ENCODE measurements around the gene DZIP1L. TPM values are rescaled to one million over a fixed set of nuclear protein-coding genes. Genes with fewer than 3 reads are reported as not detected.

The DZIP1L gene
- polyA plus RNA-seq, 6 donors from 2014 or later = not detected

- H3K27me3 Mint-ChIP-seq = peaks cover 21 to 27% (median 22%) of the 10 kb centered on the region in 3 donors
- no peaks in the 10 kb centered on the region for H3K9me3 Mint-ChIP-seq
These were observed 82.2 kb downstream of the DZIP1L start for GRCh38 chr3:138033202-138033691.

GRCh38 chr3:138032567-138032966 lies 82.8 kb downstream of the DZIP1L start:
- peaks cover 0 to 2% (median 0%) of the 10 kb centered on the region in 3 donors for H3K4me1 Mint-ChIP-seq
- no peak overlapping the region for H3K27ac Mint-ChIP-seq
- H3K9me3 Mint-ChIP-seq = no peaks in the 10 kb centered on the region
- no peak overlapping the region for H3K4me3 Mint-ChIP-seq
- DNase-seq (no peak), ATAC-seq (ENCODE audit: low read depth in 2 of 2) (no peak)
- peaks cover 16 to 21% (median 21%) of the 10 kb centered on the region in 3 donors for H3K27me3 Mint-ChIP-seq
- no peaks in the 10 kb centered on the region for H3K36me3 Mint-ChIP-seq

More at GRCh38 chr3:138033202-138033691, 82.2 kb downstream of the DZIP1L start:
- Mint-ChIP-seq H3K4me3 (no peak overlapping the region), H3K36me3 (no peaks in the 10 kb centered on the region), H3K4me1 (peaks cover 0 to 2% (median 0%) of the 10 kb centered on the region in 3 donors), H3K27ac (no peak overlapping the region)
- ATAC-seq (ENCODE audit: low read depth in 2 of 2) (no peak), DNase-seq (no peak)

- Mint-ChIP-seq H3K27ac (no peak overlapping the region), H3K9me3 (no peaks in the 10 kb centered on the region), H3K27me3 (peaks cover 21 to 25% (median 22%) of the 10 kb centered on the region in 3 donors), H3K4me1 (no peaks in the 10 kb centered on the region), H3K36me3 (no peaks in the 10 kb centered on the region), H3K4me3 (no peak overlapping the region)
- no peak for ATAC-seq (ENCODE audit: low read depth in 2 of 2)
- DNase-seq = no peak
These were observed 83.9 kb downstream of the DZIP1L start for GRCh38 chr3:138031536-138031935.

GRCh38 chr3:138030734-138031280 lies 84.6 kb downstream of the DZIP1L start:
- ATAC-seq (ENCODE audit: low read depth in 2 of 2) (no peak), DNase-seq (no peak)
- H3K27me3 Mint-ChIP-seq = peaks cover 21 to 30% (median 29%) of the 10 kb centered on the region in 3 donors
- H3K4me3 Mint-ChIP-seq = no peak overlapping the region
- no peaks in the 10 kb centered on the region for H3K4me1 Mint-ChIP-seq
- H3K36me3 Mint-ChIP-seq = no peaks in the 10 kb centered on the region
- no peak overlapping the region for H3K27ac Mint-ChIP-seq
- H3K9me3 Mint-ChIP-seq = no peaks in the 10 kb centered on the region

- no peaks in the 10 kb centered on the region for H3K4me1 Mint-ChIP-seq
- no peak for DNase-seq
- ATAC-seq (ENCODE audit: low read depth in 2 of 2) = no peak
- no peak overlapping the region for H3K4me3 Mint-ChIP-seq
- H3K27ac Mint-ChIP-seq = no peak overlapping the region
- peaks cover 5 to 25% (median 17%) of the 10 kb centered on the region in 3 donors for H3K27me3 Mint-ChIP-seq
- no peaks in the 10 kb centered on the region for H3K9me3 Mint-ChIP-seq
- H3K36me3 Mint-ChIP-seq = no peaks in the 10 kb centered on the region
These were observed 87.6 kb downstream of the DZIP1L start for GRCh38 chr3:138027821-138028220.

GRCh38 chr3:138025553-138025952 lies 89.9 kb downstream of the DZIP1L start:
- Mint-ChIP-seq H3K9me3 (no peaks in the 10 kb centered on the region), H3K36me3 (no peaks in the 10 kb centered on the region), H3K27ac (no peak overlapping the region), H3K4me1 (no peaks in the 10 kb centered on the region), H3K4me3 (no peak overlapping the region), H3K27me3 (peaks cover 0 to 17% (median 15%) of the 10 kb centered on the region in 3 donors)
- DNase-seq (no peak), ATAC-seq (ENCODE audit: low read depth in 2 of 2) (no peak)

GRCh38 chr3:138023754-138024153 lies 91.7 kb downstream of the DZIP1L start:
- no peaks in the 10 kb centered on the region for H3K9me3 Mint-ChIP-seq
- H3K36me3 Mint-ChIP-seq = no peaks in the 10 kb centered on the region
- H3K4me3 Mint-ChIP-seq = no peak overlapping the region
- ATAC-seq (ENCODE audit: low read depth in 2 of 2) (no peak), DNase-seq (no peak)
- no peak overlapping the region for H3K27ac Mint-ChIP-seq
- peaks cover 0 to 17% (median 15%) of the 10 kb centered on the region in 3 donors for H3K27me3 Mint-ChIP-seq
- no peaks in the 10 kb centered on the region for H3K4me1 Mint-ChIP-seq

GRCh38 chr3:138019281-138020069 lies 95.9 kb downstream of the DZIP1L start:
- no peak for ATAC-seq (ENCODE audit: low read depth in 2 of 2)
- Mint-ChIP-seq H3K4me1 (no peaks in the 10 kb centered on the region), H3K27ac (peak overlapping the region in 1 of 6 donors; percentile 63), H3K36me3 (no peaks in the 10 kb centered on the region), H3K27me3 (no peaks in the 10 kb centered on the region), H3K9me3 (no peaks in the 10 kb centered on the region), H3K4me3 (no peak overlapping the region)
- DNase-seq = no peak

GRCh38 chr3:138016065-138016464 lies 99.3 kb downstream of the DZIP1L start:
- no peak for ATAC-seq (ENCODE audit: low read depth in 2 of 2)
- Mint-ChIP-seq H3K27ac (no peak overlapping the region), H3K4me3 (no peak overlapping the region), H3K4me1 (no peaks in the 10 kb centered on the region), H3K27me3 (peaks cover 5 to 15% (median 6%) of the 10 kb centered on the region in 3 donors), H3K36me3 (no peaks in the 10 kb centered on the region), H3K9me3 (peaks cover 0 to 4% (median 0%) of the 10 kb centered on the region in 7 donors)
- no peak for DNase-seq

GRCh38 chr3:138012526-138012925 lies 102.9 kb downstream of the DZIP1L start:
- Mint-ChIP-seq H3K9me3 (peaks cover 0 to 4% (median 0%) of the 10 kb centered on the region in 7 donors), H3K36me3 (no peaks in the 10 kb centered on the region), H3K4me3 (no peak overlapping the region), H3K4me1 (no peaks in the 10 kb centered on the region), H3K27me3 (peaks cover 5 to 15% (median 6%) of the 10 kb centered on the region in 3 donors), H3K27ac (no peak overlapping the region)
- DNase-seq (no peak), ATAC-seq (ENCODE audit: low read depth in 2 of 2) (no peak)

Other genes with a start within 250 kb of the DZIP1L start
- gene CLDN18, start 105.4 kb downstream of the DZIP1L start, polyA plus RNA-seq (ENCODE audit: low read depth in 6 of 6) = not detected
- under 1 TPM in 1 of 6 donors, not detected in 5; 0.19 TPM for gene A4GNT, start 16.8 kb upstream of the DZIP1L start, polyA plus RNA-seq (ENCODE audit: low read depth in 6 of 6)
- gene DBR1, start 59.3 kb upstream of the DZIP1L start, polyA plus RNA-seq (ENCODE audit: low read depth in 6 of 6) = 10 to 100 TPM in 3 of 6 donors, 1 to 10 TPM in 2, not detected in 1; 7.6 to 14.3 (median 11.9) TPM
- gene ARMC8, start 71.7 kb upstream of the DZIP1L start, polyA plus RNA-seq (ENCODE audit: low read depth in 6 of 6) = 10 to 100 TPM; 47.4 to 70.5 (median 57.3) TPM
- gene NME9, start 214.2 kb upstream of the DZIP1L start, polyA plus RNA-seq (ENCODE audit: low read depth in 6 of 6) = 1 to 10 TPM in 2 of 6 donors, under 1 TPM in 3, not detected in 1; 0.34 to 1.2 (median 0.87) TPM
- not detected for gene MRAS, start 233.0 kb upstream of the DZIP1L start, polyA plus RNA-seq (ENCODE audit: low read depth in 6 of 6)

Measured in naive B cell (primary cell).